Dedifferentiated amniotic fluid mesenchymal stem cell (primary cell): ENCODE measurements around the gene COX6B1.
A peak's percentile ranks its signal among the peaks of the same experiment; 100 is the strongest.
"Not testable (repeated sequence)": the region's sequence is repeated elsewhere in the genome, so short reads cannot be mapped to it uniquely, and the experiment has no call there.

Source experiments
- DNase-seq: peaks from one replicate; pipeline ENCODE4 v3.0.0-alpha.2; 2016; ENCODE audit errors: extremely low spot score

The COX6B1 gene

DNA sequence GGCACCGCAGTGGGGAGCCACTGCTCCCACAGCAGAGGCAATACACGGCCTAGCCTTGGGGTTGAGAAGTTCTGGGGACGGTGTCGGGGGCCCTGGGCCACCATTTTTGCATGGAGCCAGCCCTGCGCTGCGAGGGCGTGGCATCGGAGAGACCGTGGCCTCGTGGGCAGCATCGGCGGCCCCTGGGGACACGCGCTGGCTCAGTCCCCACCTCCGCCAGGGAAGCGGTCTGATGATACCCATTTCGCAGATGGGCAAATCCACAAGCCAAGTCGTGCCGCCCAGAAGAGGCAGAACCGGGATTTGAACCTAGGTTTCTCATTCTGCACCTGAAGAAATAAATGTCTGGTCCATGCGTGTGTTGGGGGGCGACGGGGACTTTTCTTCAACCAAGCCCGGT is 17.0 kb downstream of the COX6B1 start:
- DNase-seq = no peak

GRCh38 chr19:35665604-35666003 is 17.5 kb downstream of the COX6B1 start:
- no peak for DNase-seq

GRCh38 chr19:35666251-35666913 is 18.3 kb downstream of the COX6B1 start, which contains the start of gene UPK1A:
Gene UPK1A (plus strand): TSS chr19:35666517. CDS start chr19:35666813, 296 bp downstream.
- no peak for DNase-seq

DNA sequence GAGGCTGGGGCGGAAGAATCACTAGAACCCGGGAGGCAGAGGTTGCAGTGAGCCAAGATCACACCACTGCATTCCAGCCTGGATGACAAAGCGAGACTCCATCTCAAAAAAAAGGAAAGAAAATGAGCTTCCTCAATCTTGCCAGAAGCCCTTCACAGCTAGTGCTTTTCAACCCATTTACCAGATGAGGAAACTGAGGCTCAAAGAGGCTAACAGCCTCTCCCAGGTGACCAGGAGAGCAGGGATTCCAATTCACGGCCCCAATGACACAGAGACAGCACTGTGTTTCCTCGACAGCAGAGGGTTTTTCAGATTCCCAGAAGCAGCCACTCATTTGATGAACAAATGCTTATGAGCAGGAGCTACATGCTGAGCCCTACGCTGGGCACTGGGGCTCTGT is 21.4 kb downstream of the COX6B1 start:
- DNase-seq = no peak

GRCh38 chr19:35669974-35670373 is 21.9 kb downstream of the COX6B1 start:
- no peak for DNase-seq

- DNase-seq = no peak
These were observed 22.6 kb downstream of the COX6B1 start for GRCh38 chr19:35670686-35671085.

DNA sequence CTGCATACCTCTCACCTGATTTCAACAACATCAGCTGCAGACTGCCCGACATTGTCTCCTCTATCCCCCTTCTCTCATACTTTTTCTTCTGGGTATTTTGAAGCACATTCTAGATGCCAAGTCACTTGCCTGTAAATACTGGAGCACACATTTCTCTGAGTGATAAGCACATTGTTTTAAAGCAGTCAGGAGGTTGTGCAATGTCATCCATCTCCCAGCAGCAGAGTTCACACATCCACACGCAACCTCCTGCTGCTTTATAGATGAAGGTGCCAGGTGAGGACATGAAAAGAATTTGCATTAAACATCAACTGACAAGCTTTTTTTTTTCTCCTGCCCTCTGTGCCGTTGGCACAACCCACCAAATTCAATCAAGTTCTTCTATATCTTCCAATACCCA is 23.7 kb downstream of the COX6B1 start:
- DNase-seq = no peak

GRCh38 chr19:35673121-35673804 is 25.1 kb downstream of the COX6B1 start:
- peak; percentile 52 for DNase-seq

DNA sequence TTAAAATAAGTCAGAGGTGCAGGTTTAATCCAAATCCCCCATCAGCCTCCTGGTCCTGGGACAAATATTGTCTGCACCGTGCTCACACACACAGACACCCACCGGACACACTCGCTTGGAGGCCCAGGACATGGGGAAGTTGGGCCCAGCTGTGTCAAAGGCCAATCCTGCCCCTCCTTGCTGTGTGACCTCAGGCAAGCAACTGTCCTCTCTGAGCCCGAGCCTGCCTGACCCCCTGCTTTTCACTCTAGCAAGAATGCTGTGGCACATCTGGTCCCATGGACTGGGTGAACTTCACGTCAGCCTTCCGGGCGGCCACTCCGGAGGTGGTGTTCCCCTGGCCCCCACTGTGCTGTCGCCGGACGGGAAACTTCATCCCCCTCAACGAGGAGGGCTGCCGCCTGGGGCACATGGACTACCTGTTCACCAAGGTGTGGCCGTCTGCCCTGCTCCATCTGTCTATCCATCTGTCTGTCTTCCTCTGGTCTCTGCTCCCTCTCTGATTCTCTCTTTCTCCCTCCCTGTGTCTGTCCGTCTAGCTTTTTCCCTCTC is 27.5 kb downstream of the COX6B1 start:
- DNase-seq = no peak

- DNase-seq = peak; percentile 36
These were observed 41.7 kb downstream of the COX6B1 start for GRCh38 chr19:35689836-35690235.

DNA sequence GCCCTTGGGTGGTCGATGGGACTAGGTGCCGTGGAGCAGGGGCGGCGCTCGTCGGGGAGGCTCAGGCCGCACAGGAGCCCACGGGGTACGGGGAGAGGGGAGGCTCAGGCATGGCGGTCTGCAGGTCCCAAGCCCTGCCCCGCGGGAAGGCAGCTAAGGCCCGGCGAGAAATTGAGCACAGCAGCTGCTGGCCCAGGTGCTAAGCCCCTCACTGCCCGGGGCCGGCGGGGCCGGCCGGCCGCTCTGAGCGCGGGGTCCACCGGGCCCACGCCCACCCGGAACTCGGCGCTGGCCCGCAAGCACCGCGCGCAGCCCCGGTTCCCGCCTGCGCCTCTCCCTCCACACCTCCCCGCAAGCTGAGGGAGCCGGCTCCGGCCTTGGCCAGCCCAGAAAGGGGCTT is 43.0 kb downstream of the COX6B1 start:
- not testable (repeated sequence) for DNase-seq

- DNase-seq = no peak
These were observed 43.9 kb downstream of the COX6B1 start for GRCh38 chr19:35692010-35692409.

GRCh38 chr19:35693422-35693821 is 45.3 kb downstream of the COX6B1 start:
- DNase-seq = no peak

GRCh38 chr19:35693835-35694599 is 45.9 kb downstream of the COX6B1 start:
- peak; percentile 75 for DNase-seq

GRCh38 chr19:35695895-35696422 is 47.8 kb downstream of the COX6B1 start:
- no peak for DNase-seq

DNA sequence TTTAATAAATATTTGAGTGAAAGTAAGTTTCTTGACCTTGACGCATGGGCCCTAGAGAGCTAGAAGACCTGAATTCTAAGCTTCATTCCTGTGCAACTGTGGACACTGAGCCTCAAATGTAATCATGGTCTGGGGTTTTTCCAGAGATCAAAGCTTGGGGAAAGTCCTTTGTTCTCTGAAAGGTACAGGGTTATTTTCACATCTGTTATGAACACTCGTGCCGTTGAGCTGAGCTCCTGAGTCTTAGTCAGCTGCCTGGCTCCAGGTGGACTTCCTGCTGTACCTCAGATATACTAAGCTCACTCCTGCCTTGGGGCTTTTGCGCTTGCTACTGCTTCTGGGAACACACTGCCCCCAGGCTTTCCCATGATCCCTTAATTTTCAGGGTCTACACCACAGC is 48.7 kb downstream of the COX6B1 start:
- DNase-seq = no peak

- peak; percentile 95 for DNase-seq
These were observed 54.3 kb downstream of the COX6B1 start for GRCh38 chr19:35702223-35703012.

- no peak for DNase-seq
These were observed 55.2 kb downstream of the COX6B1 start for GRCh38 chr19:35703343-35703742.

DNA sequence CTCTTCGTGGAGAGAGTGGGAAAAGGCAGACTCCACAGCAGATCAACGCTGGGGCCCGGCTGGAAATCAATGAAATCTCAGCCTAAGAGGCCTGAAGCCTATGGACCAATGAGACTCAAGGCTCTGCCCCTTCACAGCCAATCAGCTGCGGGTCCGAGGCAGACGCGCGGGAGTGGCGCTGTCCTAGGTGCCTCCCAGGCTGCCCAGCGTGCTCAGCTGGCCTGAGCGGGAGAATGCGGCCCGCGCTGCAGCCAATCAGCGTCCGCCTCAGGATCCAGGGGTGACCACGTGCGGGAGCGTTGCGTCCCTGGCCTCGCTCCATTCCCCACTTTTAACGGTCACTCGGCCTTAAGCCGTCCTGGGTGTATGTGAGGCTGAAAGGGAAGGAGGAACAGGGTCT is 56.1 kb downstream of the COX6B1 start, which contains the start of gene ZBTB32:
Gene ZBTB32 (plus strand): TSS at position 341 of the 400 bp plus-strand sequence. CDS start 10,069 bp downstream, outside the sequence.
- DNase-seq = no peak
